K562 (cell line): ENCODE data around the gene CD34. TPM values are rescaled to one million over a fixed set of nuclear protein-coding genes. Genes with fewer than 3 reads are reported as not detected.
A peak's percentile ranks its signal among the peaks of the same experiment; 100 is the strongest.

Source experiments
- ARHGAP35 ChIP-seq: fragments of 450-650 bp; IDR thresholded peaks from 2 replicates; pipeline ENCODE4 v1.6.1; 2018; ENCODE audit not compliant: partially characterized antibody
- CHD4 ChIP-seq: fragments of 200-600 bp; sonication (generic); IDR thresholded peaks from 3 replicates; pipeline ENCODE4 v1.6.1; 2012; ENCODE audit warnings: low read depth, mild to moderate bottlenecking, mixed read lengths, low read length, inconsistent platforms; ENCODE audit not compliant: insufficient read depth, insufficient replicate concordance, poor library complexity, severe bottlenecking
- FOXJ3 ChIP-seq: sonication (generic); formaldehyde crosslinking; IDR thresholded peaks from 2 replicates; pipeline ENCODE4 v1.4.0; 2020; ENCODE audit warnings: mild to moderate bottlenecking, missing genetic modification reagents
- FOXK2 ChIP-seq, 2 experiments: fragments of 450-650 bp; IDR thresholded peaks in 1 of 2; conservative IDR thresholded peaks in 1 of 2; 2 replicates each; pipeline ENCODE4 v1.6.1; 2016; ENCODE audit warnings: low read depth in 2 of 2, mild to moderate bottlenecking in 1 of 2
- GABPA ChIP-seq: fragments of 200-800 bp; sonication (Bioruptor generic); conservative IDR thresholded peaks from 2 replicates; pipeline ENCODE4 v1.6.1; 2016; ENCODE audit warnings: low read depth, missing genetic modification characterization, missing compliant biosample characterization
- HDAC1 ChIP-seq, 2 experiments: fragments of 450-650 bp; IDR thresholded peaks; 2 replicates each; pipeline ENCODE4 v1.6.1; 2016 to 2017; ENCODE audit warnings: inconsistent platforms in 1 of 2, mild to moderate bottlenecking in 1 of 2, moderate library complexity in 1 of 2
- HLTF ChIP-seq: fragments of 450-650 bp; IDR thresholded peaks from 2 replicates; pipeline ENCODE4 v1.6.1; 2016
- MLLT1 ChIP-seq, 2 experiments: fragments of 450-650 bp; IDR thresholded peaks; 2 replicates each; pipeline ENCODE4 v1.6.1; 2016
- NFE2L1 ChIP-seq: fragments of 450-650 bp; IDR thresholded peaks from 2 replicates; pipeline ENCODE4 v1.6.1; 2016; ENCODE audit warnings: missing genetic modification characterization, low read depth, mild to moderate bottlenecking, missing compliant biosample characterization, moderate library complexity, borderline replicate concordance
- NR2F6 ChIP-seq: fragments of 450-650 bp; formaldehyde crosslinking; IDR thresholded peaks from 2 replicates; pipeline ENCODE4 v1.4.0; 2020; ENCODE audit warnings: mild to moderate bottlenecking
- SRF ChIP-seq, 2 experiments: fragments of 250-450, 450-650 bp in 1 of 2; sonication (Bioruptor Pico) in 1 of 2; sonication (generic) in 1 of 2; formaldehyde crosslinking; IDR thresholded peaks; 2 replicates each; pipeline versions ENCODE4 v1.5.0 to v1.5.1; 2020 to 2022; ENCODE audit warnings: mild to moderate bottlenecking in 1 of 2, missing genetic modification reagents in 1 of 2
- STAT5A ChIP-seq: IDR thresholded peaks from 2 replicates; pipeline ENCODE4 v1.6.1; 2012; ENCODE audit warnings: low read length, inconsistent platforms, borderline replicate concordance
- WHSC1 ChIP-seq: IDR thresholded peaks from one replicate; pipeline ENCODE4 v1.6.1; 2012; ENCODE audit warnings: low read length, control low read depth, inconsistent platforms
- XRCC3 ChIP-seq: fragments of 450-650 bp; IDR thresholded peaks from 2 replicates; pipeline ENCODE4 v1.6.1; 2017; ENCODE audit warnings: mild to moderate bottlenecking, moderate library complexity
- YY1 ChIP-seq, 3 experiments: IDR thresholded peaks; 2 replicates each; pipeline ENCODE4 v1.6.1; 2011; ENCODE audit warnings: low read length in 2 of 3, mild to moderate bottlenecking in 2 of 3, moderate library complexity in 2 of 3, borderline replicate concordance in 1 of 3, control low read depth in 1 of 3, low read depth in 1 of 3; ENCODE audit not compliant: insufficient read depth in 3 of 3, insufficient replicate concordance in 2 of 3, control insufficient read depth in 1 of 3, insufficient read length in 1 of 3; ENCODE audit errors: extremely low read depth in 1 of 3
- ZNF384 ChIP-seq: IDR thresholded peaks from 2 replicates; pipeline ENCODE4 v1.6.1; 2012; ENCODE audit warnings: low read depth, low read length, improper control_type of control experiment
- ZNF445 ChIP-seq: fragments of 250-450 bp; sonication (Bioruptor Pico); IDR thresholded peaks from 2 replicates; pipeline ENCODE4 v1.4.0; 2020; ENCODE audit warnings: low read depth, mild to moderate bottlenecking, moderate library complexity
- polyA plus RNA-seq, 8 experiments: library from polyadenylated mRNA; depleted of rRNA in 4 of 8; stranded (reverse) in 5 of 8; unstranded in 3 of 8; fragments of >200 nt; fragmentation: Nextera tagmentation in 2 of 8; fragmentation: Illumina TruSeq in 1 of 8; extraction: Ambion mirVana in 2 of 8; extraction: Trizol in 1 of 8; gene quantifications; 2 replicates each; pipeline versions ENCODE4 v1.2.1 to v1.2.3, GENCODE V29; 2011 to 2014; ENCODE audit warnings: inconsistent platforms in 1 of 8, missing spikeins in 1 of 8
- total RNA-seq, 7 experiments: library from RNA; depleted of rRNA in 6 of 7; stranded (reverse); fragments of >200 nt in 6 of 7; fragmentation: Illumina TruSeq in 2 of 7; extraction: Trizol in 2 of 7; gene quantifications; 2 replicates each; pipeline versions ENCODE4 v1.2.1 to v1.2.3, GENCODE V29; 2011 to 2021; ENCODE audit warnings: low replicate concordance in 1 of 7
- TF ChIP-seq, protein P1 (sequence below): sonication (generic); formaldehyde crosslinking; IDR thresholded peaks from 2 replicates; pipeline ENCODE4 v1.8.0; 2022; ENCODE audit warnings: missing genetic modification reagents, mild to moderate bottlenecking, moderate library complexity, borderline replicate concordance
- TF ChIP-seq, protein P2 (sequence below): fragments of 450-650 bp; IDR thresholded peaks from 2 replicates; pipeline ENCODE4 v1.6.1; 2017; ENCODE audit warnings: mild to moderate bottlenecking, moderate library complexity
- TF ChIP-seq, protein P3 (sequence below), 2 experiments: fragments of 450-650 bp; conservative IDR thresholded peaks; 2 replicates each; pipeline ENCODE4 v1.6.1; 2017; ENCODE audit warnings: mild to moderate bottlenecking in 2 of 2, moderate library complexity in 2 of 2
- TF ChIP-seq, protein P4 (sequence below): sonication (generic); formaldehyde crosslinking; IDR thresholded peaks from 2 replicates; pipeline ENCODE4 v1.8.1; 2022; ENCODE audit warnings: missing genetic modification reagents

The CD34 gene
- total and polyA plus RNA-seq, 9 of the 15 experiments (the other 6 are each of a cell fraction or from before 2014, with no cell fraction given), result not detected

GRCh38 chr1:207935166-207935583 is 24.2 kb upstream of the CD34 start (continued):
- TF ChIP-seq, protein P1, sequence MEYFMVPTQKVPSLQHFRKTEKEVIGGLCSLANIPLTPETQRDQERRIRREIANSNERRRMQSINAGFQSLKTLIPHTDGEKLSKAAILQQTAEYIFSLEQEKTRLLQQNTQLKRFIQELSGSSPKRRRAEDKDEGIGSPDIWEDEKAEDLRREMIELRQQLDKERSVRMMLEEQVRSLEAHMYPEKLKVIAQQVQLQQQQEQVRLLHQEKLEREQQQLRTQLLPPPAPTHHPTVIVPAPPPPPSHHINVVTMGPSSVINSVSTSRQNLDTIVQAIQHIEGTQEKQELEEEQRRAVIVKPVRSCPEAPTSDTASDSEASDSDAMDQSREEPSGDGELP (CRISPR knock-in tag), result peak; percentile 20; the same call in 1 of the 2 replicates
- TF ChIP-seq WHSC1 (no peak), CHD4 (no peak), GABPA (tag) (no peak; the same call in 1 of the 2 replicates), ZNF384 (peak; percentile 13; the same call in 1 of the 2 replicates), XRCC3 (peak; percentile 85; the same call in 1 of the 2 replicates), ZNF445 (CRISPR knock-in tag) (peak; percentile 87; the same call in 1 of the 2 replicates), FOXK2 (conservative IDR thresholded peaks at IDR 0.05 in 1 of 2, IDR thresholded peaks at IDR 0.05 in 1 of 2; ENCODE audit: low read depth in 2 of 2) (peak; percentile 47 to 51; a peak in 2 of 4 replicates), HDAC1 (IDR thresholded peaks at IDR 0.05) (peak in 1 of 2 experiments; percentile 71; a peak in 2 of 4 replicates), MLLT1 (IDR thresholded peaks at IDR 0.05) (peak; percentile 63 to 82; a peak in 3 of 4 replicates), STAT5A (peak; percentile 81), YY1 (IDR thresholded peaks at IDR 0.05; ENCODE audit: borderline replicate concordance in 1 of 3, control insufficient read depth in 1 of 3, extremely low read depth in 1 of 3, insufficient read depth in 3 of 3, insufficient read length in 1 of 3, insufficient replicate concordance in 2 of 3, low read depth in 1 of 3, low read length in 2 of 3) (peak in 1 of 3 experiments; percentile 7), ARHGAP35 (no peak), HLTF (peak; percentile 78; the same call in 1 of the 2 replicates), FOXJ3 (CRISPR knock-in tag) (no peak), SRF (CRISPR knock-in tag; IDR thresholded peaks at IDR 0.05) (peak; percentile 70 to 96; a peak in 3 of 4 replicates), NR2F6 (no peak), NFE2L1 (no peak)
- TF ChIP-seq, protein P2, sequence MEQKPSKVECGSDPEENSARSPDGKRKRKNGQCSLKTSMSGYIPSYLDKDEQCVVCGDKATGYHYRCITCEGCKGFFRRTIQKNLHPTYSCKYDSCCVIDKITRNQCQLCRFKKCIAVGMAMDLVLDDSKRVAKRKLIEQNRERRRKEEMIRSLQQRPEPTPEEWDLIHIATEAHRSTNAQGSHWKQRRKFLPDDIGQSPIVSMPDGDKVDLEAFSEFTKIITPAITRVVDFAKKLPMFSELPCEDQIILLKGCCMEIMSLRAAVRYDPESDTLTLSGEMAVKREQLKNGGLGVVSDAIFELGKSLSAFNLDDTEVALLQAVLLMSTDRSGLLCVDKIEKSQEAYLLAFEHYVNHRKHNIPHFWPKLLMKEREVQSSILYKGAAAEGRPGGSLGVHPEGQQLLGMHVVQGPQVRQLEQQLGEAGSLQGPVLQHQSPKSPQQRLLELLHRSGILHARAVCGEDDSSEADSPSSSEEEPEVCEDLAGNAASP, result no peak
- TF ChIP-seq, protein P3, sequence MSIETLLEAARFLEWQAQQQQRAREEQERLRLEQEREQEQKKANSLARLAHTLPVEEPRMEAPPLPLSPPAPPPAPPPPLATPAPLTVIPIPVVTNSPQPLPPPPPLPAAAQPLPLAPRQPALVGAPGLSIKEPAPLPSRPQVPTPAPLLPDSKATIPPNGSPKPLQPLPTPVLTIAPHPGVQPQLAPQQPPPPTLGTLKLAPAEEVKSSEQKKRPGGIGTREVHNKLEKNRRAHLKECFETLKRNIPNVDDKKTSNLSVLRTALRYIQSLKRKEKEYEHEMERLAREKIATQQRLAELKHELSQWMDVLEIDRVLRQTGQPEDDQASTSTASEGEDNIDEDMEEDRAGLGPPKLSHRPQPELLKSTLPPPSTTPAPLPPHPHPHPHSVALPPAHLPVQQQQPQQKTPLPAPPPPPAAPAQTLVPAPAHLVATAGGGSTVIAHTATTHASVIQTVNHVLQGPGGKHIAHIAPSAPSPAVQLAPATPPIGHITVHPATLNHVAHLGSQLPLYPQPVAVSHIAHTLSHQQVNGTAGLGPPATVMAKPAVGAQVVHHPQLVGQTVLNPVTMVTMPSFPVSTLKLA (conservative IDR thresholded peaks at IDR 0.05), result peak in 1 of 2 experiments; percentile 78; a peak in 2 of 4 replicates
- TF ChIP-seq, protein P4, sequence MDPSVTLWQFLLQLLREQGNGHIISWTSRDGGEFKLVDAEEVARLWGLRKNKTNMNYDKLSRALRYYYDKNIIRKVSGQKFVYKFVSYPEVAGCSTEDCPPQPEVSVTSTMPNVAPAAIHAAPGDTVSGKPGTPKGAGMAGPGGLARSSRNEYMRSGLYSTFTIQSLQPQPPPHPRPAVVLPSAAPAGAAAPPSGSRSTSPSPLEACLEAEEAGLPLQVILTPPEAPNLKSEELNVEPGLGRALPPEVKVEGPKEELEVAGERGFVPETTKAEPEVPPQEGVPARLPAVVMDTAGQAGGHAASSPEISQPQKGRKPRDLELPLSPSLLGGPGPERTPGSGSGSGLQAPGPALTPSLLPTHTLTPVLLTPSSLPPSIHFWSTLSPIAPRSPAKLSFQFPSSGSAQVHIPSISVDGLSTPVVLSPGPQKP, result no peak
